GM19397 (cell line): Measurements from ENCODE around the gene SRC.

Experiments
- ATAC-seq: cut with Tn5 transposase; IDR thresholded peaks from one replicate; pipeline ENCODE4 v1.9.1; 2021; ENCODE audit warnings: mild to moderate bottlenecking, moderate library complexity; ENCODE audit not compliant: unreplicated experiment

Gene SRC

DNA sequence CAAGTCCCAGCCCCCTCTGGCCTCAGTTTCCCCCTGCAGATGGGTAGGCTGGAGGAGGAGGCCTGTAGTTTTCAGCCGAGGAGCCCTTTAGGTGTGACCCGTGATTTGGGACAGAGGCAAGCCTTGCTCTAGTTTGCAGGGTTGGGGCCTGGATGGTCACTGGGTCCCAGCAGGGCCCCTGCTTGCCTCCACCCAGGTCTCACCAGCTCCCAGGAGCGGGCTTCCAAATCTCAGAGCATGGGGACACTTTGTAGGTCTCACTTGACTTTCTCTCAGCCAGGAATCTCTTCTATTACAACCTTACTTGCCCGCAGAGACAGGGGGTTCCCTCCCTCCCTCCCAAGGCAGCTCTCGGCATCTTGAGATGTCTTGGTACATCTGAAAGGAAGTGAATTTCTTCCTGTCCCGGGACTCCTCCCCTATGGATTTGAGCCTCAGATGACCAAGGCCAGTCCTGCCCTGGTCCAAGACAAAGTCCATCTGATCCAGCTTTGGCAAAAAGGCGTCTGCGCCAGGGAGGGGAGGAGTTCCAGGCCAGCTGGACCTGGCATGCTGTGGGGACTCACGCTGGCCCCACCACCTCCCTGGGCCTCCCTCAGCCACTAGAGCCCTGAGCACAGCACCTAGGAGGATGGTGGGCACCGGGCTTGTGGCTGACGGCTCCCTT is 47.4 kb downstream of the SRC start:
- no peak for ATAC-seq

DNA sequence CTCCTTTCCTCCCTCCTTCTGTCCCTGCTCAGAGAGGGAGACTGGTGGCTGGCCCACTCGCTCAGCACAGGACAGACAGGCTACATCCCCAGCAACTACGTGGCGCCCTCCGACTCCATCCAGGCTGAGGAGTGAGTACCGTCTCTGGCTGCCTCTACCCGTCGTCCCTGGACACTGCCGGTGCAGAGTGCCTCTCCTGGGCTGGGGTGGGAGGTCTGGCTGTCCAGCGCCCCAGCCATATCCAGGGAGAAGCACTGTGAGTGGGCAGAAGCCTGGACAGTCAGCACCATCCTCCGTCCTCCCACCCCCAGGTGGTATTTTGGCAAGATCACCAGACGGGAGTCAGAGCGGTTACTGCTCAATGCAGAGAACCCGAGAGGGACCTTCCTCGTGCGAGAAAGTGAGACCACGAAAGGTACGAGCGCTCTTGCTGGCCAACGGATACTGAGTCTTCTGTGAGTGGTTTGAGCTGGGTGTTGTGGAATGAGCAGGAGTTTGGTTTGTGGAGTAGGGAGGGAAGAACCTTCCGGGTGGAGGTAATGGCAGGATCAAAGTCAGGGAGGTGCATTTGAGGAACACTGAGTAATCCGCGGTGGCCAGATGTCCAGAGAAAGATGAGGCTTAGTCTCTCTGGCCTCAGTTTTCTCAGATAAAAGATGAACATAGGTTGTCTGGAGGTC is 48.1 kb downstream of the SRC start:
- ATAC-seq = no peak

DNA sequence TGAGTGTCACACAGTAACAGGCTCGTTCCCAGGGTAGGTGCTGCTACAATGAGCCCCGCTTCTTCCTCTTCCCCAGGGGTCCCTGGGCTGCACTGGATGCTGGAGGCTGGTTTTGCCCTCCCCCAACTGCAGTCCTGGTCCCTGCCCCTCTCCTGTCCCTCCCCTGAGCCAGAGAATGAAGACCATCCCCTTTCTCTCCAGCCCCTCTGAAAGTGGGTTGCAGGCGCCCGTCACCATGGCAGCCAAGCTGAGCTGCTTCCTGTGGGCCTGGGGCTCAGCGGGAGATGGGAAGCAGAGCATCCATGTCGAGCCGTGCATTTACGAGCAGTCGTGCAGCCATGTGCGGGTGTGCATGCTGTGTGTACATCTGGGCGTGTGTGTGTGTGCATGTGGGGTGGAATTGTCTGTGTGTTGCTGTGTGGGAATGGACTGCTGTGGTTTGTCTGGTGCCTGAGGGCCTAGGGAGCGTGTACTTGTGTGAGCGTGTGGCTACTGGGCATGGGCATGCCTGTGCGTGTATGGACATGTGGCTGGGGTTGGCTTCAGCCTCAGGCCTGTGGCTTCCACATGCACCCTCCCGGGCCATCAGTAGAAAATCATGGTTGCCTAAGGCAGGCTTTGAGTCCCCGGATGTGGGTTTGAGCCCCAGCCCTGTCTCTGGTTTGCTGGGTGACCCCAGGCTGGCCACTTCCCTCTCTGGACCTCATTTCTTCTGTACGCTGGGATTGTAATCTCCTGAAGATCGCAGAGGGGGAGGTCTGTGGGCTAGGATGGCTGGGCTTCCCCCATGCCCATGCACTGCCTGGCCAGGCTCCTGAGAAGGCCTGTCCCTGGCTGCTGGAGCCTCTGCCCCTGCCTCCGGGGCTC is 48.8 kb downstream of the SRC start:
- no peak for ATAC-seq

DNA sequence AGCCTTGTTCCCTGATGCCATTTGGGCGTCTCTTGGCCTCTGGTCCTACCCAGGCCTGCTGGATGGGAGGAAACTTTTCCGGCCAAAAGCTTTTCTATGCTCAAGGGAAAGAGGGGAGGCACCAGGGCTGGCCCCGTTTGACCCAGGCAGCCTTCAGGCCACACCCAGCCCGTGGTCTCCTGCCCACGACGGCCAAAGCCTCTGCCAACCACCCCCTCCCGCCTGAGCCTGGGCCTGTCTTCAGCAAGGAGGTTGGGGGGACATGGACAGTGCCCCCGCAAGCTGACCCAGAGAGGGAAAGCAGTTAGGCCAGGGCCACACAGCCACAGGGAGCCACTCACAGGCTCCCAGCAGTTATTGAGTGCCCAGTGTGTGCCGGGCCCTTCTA is 49.5 kb downstream of the SRC start:
- no peak for ATAC-seq

DNA sequence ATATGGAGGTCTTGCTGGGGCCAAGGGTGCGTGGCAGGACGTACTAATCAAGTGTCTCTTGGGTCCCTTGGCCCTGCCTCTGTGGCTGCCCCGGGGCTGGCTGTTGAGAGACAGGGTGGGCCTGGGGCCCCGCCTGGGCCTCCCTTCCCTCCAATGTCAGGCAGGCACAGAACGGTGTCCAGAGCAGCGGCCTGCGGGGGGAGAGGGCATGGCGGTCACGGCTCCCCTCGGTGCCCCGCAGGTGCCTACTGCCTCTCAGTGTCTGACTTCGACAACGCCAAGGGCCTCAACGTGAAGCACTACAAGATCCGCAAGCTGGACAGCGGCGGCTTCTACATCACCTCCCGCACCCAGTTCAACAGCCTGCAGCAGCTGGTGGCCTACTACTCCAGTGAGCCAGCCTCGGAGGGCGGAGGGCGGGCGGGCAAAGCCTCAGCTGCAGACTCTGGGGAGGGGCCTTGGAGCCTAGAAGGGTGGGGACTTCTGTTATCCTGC is 50.0 kb downstream of the SRC start:
- ATAC-seq = no peak

DNA sequence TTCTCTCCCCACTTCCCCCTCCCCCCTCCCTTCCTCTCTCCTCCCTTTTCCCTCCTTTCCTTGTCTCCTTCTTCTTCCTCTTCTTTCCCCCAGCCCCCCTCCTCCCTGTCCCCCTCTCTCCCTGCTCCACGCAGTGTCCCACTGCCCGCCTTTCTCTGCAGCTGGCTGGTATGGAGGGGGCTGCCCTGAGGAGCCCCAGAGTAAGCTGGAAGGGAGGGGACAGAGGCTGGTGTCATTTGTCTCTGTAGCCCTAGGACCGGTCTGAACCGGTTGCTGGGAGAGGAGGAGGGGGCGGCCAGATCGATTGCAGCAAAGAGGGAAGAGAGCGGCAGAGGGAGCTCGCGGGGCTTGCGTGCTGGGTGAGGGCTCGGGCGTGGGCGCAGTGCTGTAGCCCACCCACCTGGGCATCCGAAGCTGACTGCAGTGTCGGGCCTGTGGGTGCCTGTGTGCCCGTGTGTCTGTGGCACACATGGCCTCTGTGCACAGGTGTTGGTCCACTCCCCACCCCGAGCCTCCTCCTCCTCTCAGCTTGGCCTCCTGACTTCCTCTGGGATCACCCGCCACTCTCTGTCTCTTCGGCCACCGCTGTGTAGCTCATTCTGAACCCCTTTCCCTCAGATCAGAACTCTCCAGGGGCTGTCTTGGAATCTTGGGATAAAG is 50.6 kb downstream of the SRC start:
- ATAC-seq = no peak

DNA sequence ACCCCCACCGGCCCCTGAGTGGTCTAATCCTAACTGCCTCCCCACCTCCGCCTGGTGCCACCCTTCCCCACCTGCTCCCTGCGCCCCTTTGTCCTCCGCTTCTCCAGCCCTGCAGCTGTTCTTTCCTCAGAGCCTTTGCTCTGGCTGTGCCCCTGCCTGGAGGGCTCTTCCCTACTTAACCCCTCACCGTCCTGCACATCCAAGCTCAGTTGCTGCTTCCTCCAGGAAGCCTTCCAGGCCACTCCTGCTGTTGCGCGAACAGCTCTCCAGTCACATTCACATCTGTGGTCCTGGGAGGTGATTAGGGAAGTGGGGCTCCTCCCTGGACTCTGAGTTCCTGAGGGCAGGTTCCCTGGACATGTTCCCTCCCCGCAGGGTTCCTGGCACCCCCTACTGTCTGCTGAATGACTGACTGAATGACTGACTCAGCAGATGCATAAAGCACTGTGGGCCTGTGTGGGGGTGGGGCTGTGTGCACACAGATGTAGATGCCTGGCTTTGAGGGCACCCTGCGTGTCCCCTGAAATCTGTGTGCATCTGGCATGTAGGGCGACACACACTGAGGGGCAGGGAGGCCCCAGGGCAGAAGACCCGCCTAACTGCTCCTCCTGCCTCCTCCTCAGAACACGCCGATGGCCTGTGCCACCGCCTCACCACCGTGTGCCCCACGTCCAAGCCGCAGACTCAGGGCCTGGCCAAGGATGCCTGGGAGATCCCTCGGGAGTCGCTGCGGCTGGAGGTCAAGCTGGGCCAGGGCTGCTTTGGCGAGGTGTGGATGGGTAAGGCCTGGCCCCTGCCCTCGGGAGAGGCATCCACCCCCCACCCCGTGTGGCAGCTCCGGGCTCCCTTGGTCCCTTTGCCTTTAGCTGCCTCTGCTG is 51.4 kb downstream of the SRC start:
- ATAC-seq = no peak

DNA sequence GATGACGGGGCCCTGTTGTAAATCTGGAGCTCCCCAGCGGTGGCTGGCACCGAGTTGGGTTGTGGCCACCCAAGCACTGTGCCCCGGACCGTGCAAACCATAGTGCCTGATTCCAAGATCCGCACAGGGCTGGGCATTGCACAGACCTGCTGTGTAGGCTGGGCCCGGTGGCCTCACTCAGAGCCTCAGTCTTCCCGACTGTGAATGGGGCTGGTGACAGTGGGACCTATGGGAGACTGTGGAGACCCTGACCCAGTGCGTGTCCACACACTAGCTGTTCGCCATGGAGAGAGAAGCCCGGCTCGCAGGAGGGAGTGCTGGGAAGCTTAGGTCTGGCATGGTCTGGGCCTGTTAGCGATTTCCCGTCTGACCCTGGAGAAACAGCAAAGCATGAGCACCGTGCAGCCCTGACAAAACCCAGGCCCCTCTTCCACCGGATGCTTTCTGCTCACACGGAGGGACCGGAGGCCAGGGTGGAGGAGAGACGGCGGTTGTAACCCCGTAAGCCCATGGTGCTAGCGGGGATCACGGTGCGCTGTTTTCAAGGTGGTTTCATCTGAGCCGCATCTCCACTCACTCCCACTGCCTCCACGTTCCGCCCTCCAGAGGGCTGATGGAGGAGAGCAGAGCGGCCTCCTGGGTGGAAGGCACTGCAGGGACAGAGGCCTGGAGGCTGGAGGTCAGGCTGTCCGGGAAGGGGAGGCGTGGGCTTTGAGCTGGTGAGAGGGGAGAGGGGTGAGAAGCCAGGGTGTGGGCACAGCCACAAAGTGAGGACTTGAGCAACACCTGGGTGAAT is 52.2 kb downstream of the SRC start:
- ATAC-seq = no peak

DNA sequence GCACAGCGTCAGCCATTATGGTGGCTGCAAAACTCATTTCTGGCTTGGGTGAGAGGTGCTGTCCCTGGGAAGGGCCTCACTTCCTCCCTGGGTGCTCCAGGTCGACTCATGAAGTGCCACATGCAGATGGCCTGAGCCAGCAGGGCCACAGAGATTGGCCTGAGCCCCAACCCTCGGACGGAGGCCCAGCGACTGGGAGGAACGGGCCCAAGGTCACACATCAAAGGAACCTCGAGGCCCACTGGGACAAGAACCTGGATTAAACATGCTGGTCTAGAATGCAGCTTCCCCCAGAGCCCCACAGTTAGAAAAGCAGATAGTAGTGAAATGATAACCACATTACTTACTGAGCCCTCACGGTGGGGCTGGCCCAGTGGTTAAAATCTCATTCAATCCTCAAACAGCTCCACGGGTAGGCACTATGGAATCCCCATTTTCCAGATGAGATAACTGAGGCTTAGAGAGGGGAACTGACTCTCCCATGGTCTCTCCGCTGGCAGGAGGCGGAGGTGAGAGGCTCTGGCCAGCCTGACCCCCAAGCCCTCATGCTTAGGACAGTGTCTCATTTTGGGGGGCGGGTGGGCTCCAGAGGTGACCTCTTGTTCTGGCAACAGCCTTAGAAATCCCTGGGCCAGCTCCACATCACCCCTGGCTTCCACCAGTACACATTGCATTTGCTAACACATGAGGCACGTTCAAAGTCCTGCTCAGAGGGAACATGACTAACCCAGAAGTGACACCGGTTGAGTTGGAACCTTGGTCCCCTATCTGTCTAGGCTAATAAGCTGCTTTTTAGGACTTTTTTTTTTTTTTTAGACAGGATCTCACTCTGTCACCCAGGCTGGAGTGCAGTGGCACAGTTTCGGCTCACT is 53.0 kb downstream of the SRC start:
- no peak for ATAC-seq

DNA sequence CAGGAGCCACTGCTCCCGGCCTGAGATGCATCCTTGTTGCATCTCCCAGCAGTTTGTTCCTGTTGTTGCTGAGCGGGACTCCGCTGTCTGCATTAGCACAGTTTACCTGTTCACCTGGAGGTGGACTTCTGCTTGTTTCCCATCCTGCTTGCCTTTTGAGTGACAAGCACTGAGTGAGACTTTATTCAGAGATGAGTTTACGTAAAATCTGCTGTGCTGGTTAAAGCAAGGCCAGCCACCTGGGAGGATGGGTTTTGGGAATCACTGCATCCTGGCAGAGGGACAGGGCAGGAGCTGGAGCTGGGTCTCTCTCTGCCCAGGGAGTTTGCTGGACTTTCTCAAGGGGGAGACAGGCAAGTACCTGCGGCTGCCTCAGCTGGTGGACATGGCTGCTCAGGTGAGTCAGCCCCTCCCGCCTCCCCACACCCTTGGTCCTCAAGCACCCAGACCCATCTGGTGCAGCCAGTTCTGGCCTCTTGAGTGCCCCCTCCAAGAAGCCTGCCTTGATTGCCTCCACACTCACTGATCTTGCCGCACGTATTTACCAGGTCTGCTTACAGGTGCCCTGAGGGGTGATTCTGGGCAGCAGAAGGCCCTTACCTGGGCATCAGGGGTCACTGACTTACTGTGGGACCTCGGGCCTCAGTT is 55.5 kb downstream of the SRC start:
- ATAC-seq = no peak

DNA sequence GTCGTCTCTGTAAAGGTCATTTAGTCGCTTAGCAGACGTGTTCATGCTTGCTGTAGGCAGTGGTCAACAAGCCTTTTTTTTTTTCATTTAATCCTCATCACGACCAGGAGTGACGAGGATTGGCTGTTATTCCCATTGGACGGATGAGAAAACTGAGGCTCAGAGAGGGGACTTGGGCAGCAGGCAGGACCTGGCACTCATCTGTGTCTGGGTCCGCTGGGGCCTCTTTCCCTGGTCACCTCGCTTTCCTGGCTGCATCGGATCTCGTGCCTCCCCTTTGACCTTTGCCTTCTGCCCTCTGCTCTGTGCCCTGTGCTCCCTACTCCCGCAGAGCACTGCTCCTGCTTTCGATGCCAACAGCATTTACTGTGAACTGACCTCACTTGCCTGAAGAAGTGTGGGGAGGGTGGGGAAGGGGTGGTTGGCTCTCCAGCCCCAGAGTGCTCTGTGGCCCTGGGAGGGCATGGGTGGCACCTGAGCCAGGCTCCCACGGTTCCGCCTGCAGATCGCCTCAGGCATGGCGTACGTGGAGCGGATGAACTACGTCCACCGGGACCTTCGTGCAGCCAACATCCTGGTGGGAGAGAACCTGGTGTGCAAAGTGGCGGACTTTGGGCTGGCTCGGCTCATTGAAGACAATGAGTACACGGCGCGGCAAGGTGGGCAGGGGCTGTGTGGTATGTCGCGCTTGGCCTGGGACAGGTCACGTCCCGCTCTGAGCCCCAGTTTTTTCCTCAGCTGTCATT is 56.2 kb downstream of the SRC start:
- no peak for ATAC-seq

DNA sequence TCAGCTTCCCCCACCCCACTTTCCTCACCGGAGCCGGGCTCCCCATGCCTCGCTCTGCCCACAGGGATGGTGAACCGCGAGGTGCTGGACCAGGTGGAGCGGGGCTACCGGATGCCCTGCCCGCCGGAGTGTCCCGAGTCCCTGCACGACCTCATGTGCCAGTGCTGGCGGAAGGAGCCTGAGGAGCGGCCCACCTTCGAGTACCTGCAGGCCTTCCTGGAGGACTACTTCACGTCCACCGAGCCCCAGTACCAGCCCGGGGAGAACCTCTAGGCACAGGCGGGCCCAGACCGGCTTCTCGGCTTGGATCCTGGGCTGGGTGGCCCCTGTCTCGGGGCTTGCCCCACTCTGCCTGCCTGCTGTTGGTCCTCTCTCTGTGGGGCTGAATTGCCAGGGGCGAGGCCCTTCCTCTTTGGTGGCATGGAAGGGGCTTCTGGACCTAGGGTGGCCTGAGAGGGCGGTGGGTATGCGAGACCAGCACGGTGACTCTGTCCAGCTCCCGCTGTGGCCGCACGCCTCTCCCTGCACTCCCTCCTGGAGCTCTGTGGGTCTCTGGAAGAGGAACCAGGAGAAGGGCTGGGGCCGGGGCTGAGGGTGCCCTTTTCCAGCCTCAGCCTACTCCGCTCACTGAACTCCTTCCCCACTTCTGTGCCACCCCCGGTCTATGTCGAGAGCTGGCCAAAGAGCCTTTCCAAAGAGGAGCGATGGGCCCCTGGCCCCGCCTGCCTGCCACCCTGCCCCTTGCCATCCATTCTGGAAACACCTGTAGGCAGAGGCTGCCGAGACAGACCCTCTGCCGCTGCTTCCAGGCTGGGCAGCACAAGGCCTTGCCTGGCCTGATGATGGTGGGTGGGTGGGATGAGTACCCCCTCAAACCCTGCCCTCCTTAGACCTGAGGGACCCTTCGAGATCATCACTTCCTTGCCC is 57.4 kb downstream of the SRC start:
- ATAC-seq = no peak

DNA sequence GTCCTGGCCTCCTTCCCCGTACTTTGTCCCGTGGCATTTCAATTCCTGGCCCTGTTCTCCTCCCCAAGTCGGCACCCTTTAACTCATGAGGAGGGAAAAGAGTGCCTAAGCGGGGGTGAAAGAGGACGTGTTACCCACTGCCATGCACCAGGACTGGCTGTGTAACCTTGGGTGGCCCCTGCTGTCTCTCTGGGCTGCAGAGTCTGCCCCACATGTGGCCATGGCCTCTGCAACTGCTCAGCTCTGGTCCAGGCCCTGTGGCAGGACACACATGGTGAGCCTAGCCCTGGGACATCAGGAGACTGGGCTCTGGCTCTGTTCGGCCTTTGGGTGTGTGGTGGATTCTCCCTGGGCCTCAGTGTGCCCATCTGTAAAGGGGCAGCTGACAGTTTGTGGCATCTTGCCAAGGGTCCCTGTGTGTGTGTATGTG is 58.5 kb downstream of the SRC start:
- no peak for ATAC-seq

DNA sequence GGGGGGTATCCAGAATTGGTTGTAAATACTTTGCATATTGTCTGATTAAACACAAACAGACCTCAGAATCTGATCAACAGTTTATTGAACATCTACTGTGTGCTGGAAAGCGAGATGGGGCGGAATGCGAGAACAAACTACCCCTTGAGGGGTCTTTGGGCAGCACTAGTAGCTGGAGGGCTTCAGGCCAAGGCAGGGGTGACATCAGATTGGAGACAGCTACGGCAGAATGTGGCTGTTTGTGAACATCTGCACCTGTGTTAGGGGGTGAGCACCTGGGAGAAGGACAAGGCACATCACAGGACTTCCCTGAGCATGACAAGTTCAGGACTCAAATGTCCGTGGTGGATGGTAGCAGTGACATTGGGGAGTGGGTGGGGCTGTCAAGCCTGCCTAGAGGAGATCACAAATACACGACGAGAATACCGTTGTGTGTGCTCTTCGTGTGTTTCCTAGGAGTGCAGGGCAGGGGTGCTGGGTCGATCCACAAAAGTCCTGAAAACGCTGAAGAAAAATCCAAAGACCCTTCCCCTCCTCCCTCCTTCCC is 59.5 kb downstream of the SRC start:
- ATAC-seq = no peak

DNA sequence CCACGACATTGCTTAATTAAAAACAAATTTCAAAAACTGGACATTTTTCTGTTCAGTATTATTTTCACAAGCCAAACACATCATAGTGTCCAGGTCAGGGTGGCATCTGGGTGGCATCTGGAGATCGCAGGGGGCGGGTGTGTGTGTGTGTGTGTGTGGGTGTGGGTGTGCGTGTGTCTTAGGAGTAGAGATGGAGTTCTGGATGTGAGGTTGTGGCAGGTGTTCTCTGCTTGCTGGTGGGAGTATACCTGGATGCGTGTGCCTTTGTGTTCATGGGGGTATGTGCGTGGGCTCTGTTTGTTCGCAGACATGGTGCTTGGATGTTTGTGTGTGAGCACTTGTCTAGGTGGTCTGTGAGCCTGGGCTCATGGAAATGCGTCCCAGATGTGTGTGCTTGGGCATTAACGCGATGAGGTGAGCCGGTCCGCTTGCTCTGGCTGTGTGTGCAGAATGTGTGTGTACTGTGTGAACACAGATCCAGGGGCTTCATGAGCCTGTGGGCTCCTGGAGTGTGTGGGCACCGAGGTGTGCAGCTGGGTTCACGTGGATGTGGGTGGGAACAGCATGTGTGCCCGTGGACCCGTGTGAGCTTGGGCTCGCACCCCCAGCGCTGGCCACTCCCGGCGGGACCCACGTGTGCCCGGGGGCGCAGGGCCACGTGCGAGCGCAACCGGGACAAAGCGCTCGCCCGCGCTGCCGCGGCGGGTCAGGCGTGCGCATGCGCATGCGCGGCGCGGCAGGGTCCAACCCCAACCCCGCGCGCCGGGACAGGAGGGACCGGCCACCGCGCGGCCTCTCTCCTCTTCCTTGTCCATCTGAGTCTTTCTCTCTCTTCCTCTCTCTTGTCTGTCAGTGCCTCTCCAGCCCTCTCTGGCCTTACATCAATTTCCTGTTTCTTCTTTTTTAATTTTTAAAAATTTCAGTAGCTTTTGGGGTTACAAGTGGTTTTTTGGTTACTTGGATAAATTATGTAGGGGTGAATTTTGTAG is 60.4 kb downstream of the SRC start:
- no peak for ATAC-seq
